Esophagus squamous epithelium (tissue), 5 donors: Measurements from ENCODE around the gene OR13H1. TPM values are rescaled to one million over a fixed set of nuclear protein-coding genes. Genes with fewer than 3 reads are reported as not detected.
"Not testable (repeated sequence)": the region's sequence is repeated elsewhere in the genome, so short reads cannot be mapped to it uniquely, and the experiment has no call there.

Experiments used
- DNase-seq: peaks from one replicate; lab custom pipeline; 2025; lab: John Stamatoyannopoulos, UW
- H3K27ac ChIP-seq, 4 donors: fragments of 200-600 bp; sonication (generic); one replicate each; pipeline ENCODE4 v1.5.1; 2016 to 2019; ENCODE audit warnings: mild to moderate bottlenecking in 1 of 4
- H3K27me3 ChIP-seq, 4 donors: fragments of 200-600 bp; sonication (generic); 1 replicate in 3 of 4; 2 replicates in 1 of 4; pipeline versions ENCODE4 v1.5.1 to v1.6.0; 2017 to 2021; ENCODE audit warnings: antibody characterized with exemption in 1 of 4
- H3K36me3 ChIP-seq, 3 donors: fragments of 200-600 bp; sonication (generic); one replicate each; pipeline ENCODE4 v1.5.1; 2016 to 2019
- H3K4me1 ChIP-seq, 3 donors: fragments of 200-600 bp; sonication (generic); one replicate each; pipeline ENCODE4 v1.5.1; 2017 to 2019
- H3K4me3 ChIP-seq, 4 donors: fragments of 200-600 bp; sonication (generic); 1 replicate in 3 of 4; 2 replicates in 1 of 4; pipeline ENCODE4 v1.5.1; 2016 to 2019; ENCODE audit warnings: mild to moderate bottlenecking in 2 of 4, moderate library complexity in 1 of 4
- H3K9me3 ChIP-seq, 3 donors: fragments of 200-600 bp; sonication (generic); one replicate each; pipeline ENCODE4 v1.5.1; 2016 to 2019
- POLR2A ChIP-seq, 4 donors: fragments of 450-650 bp; IDR thresholded peaks; one replicate each; pipeline ENCODE4 v1.6.1; 2017; ENCODE audit warnings: antibody characterized with exemption in 4 of 4, mild to moderate bottlenecking in 4 of 4, moderate library complexity in 3 of 4
- WGBS, 2 donors: methylation state at CpG; one replicate each; pipeline ENCODE4 v1.1.5; 2018; 5-methylcytosine and 5-hydroxymethylcytosine counted together
- intact Hi-C: fragments of 100-400 bp; cut with DNase I; formaldehyde crosslinking; loops from one replicate; pipeline ENCODE4 v1.15.0; 2022
- total RNA-seq, 4 donors: library from RNA; depleted of rRNA; stranded (reverse); fragments of >200 nt; gene quantifications; one replicate each; pipeline ENCODE4 v1.1.0, GENCODE V29; 2016
- TF ChIP-seq, protein P1 (sequence below), 6 experiments: fragments of 450-650 bp in 4 of 6; fragments of 200-600 bp in 2 of 6; sonication (generic) in 2 of 6; IDR thresholded peaks; one replicate each; pipeline ENCODE4 v1.5.1; 2016 to 2019; ENCODE audit warnings: antibody characterized with exemption in 6 of 6, mild to moderate bottlenecking in 4 of 6, moderate library complexity in 4 of 6
- donor health status: DM: yes; HTN: yes; CAD: no.

The OR13H1 gene, protein sequence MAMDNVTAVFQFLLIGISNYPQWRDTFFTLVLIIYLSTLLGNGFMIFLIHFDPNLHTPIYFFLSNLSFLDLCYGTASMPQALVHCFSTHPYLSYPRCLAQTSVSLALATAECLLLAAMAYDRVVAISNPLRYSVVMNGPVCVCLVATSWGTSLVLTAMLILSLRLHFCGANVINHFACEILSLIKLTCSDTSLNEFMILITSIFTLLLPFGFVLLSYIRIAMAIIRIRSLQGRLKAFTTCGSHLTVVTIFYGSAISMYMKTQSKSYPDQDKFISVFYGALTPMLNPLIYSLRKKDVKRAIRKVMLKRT
- total RNA-seq: not detected

DNA sequence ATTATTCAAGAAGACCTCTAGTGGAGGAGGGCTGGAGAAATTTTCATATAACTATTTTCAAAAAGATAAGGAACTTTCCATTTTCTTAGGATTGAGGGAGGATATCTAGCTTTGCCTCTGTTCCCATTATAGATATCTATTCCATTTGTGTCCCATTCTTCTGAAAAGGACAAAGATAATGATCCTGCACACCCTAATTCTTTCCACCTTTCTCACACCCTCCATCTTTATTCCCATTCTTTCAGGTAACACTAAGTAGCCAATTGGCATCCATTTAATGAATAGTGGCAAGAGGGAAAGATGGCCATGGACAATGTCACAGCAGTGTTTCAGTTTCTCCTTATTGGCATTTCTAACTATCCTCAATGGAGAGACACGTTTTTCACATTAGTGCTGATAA lies at the start of gene OR13H1:
OR13H1 (plus strand) TSS at position 301 of the 400 bp plus-strand sequence; CDS start at position 301, 0 bp downstream.
- H3K4me3 ChIP-seq: no peak within 1 kb of the TSS
- 30 to 45% methylated on average over 1 of the region's 1 CpG for WGBS, 2 donors
- no peak for DNase-seq
- no peaks in the 10 kb centered on the region for H3K36me3 ChIP-seq
- intact Hi-C loops: no loop called here
- TF ChIP-seq, protein P1, sequence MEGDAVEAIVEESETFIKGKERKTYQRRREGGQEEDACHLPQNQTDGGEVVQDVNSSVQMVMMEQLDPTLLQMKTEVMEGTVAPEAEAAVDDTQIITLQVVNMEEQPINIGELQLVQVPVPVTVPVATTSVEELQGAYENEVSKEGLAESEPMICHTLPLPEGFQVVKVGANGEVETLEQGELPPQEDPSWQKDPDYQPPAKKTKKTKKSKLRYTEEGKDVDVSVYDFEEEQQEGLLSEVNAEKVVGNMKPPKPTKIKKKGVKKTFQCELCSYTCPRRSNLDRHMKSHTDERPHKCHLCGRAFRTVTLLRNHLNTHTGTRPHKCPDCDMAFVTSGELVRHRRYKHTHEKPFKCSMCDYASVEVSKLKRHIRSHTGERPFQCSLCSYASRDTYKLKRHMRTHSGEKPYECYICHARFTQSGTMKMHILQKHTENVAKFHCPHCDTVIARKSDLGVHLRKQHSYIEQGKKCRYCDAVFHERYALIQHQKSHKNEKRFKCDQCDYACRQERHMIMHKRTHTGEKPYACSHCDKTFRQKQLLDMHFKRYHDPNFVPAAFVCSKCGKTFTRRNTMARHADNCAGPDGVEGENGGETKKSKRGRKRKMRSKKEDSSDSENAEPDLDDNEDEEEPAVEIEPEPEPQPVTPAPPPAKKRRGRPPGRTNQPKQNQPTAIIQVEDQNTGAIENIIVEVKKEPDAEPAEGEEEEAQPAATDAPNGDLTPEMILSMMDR (IDR thresholded peaks at IDR 0.05): no peak
- no peak for TF ChIP-seq POLR2A (IDR thresholded peaks at IDR 0.05)
- no peaks in the 10 kb centered on the region for H3K9me3 ChIP-seq
- H3K27me3 ChIP-seq: no peaks in the 10 kb centered on the region
- no peaks in the 10 kb centered on the region for H3K4me1 ChIP-seq
- no peak within 1 kb of the TSS for H3K27ac ChIP-seq

DNA sequence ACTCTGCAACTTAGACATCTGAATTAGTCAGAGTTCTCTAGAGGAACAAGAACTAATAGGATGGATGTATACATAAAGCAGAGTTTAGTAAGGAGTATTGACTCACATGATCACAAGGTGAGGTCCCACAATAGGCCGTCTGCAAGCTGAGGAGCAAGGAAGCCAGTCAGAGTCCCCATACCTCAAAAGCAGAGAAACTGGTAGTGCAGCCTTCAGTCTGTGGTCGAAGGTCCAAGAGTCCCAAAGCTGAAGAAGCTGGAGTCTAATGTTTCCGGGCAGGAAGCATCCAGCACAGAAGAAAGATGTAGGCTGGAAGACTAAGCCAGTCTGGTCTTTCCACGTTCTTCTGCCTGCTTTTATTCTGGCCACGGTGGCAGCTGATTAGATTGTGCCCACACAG lies 42.3 kb upstream of the OR13H1 start:
- 50 to 59% methylated on average over 1 to 5 of the region's 5 CpGs for WGBS, 2 donors
- H3K4me1 ChIP-seq, H3K27me3 ChIP-seq, H3K27ac ChIP-seq, DNase-seq, H3K9me3 ChIP-seq, intact Hi-C loops, H3K36me3 ChIP-seq, H3K4me3 ChIP-seq: not testable (repeated sequence)

DNA sequence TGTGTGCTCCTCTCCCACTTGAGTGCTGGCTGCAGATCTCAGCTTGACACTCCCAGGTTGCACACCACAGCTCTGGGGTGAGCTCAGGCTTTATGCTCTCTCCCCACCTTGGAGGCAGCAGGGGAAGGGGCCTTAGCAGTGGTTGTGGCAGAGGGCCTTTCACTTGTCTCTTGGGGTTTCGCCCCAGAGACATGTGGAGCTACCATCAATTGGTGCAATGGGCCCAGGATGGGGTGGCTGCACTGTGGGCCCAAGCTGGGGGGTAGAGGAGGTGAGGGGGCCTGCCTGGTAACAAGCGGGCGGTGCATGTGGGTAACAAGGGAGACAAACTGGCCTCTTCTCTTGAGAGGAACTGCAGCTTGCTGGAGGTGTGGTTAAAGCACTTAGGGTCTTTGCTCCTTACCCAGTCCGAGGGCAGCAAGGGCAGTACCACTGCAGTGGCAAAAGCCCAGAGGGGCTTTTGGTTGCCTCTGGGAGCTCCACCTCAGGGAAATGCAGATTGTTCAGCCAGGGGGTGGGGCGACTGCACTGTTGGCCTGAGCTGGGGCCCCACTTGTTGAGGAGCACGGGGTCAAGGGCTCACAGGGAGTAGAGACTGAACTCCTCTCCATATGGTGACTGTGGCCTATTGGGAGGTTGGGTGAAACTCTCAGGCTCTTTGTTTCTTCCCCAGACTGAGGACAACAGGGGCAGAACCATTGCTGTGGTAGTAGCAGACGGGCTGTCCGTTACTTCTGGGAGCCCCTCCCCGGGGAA lies 30.5 kb upstream of the OR13H1 start:
- Histone ChIP-seq H3K36me3 (no peaks in the 10 kb centered on the region), H3K9me3 (no peaks in the 10 kb centered on the region), H3K27ac (no peak overlapping the region), H3K4me3 (no peak overlapping the region), H3K27me3 (no peaks in the 10 kb centered on the region), H3K4me1 (no peaks in the 10 kb centered on the region)
- no peak for DNase-seq
- intact Hi-C loops: no loop called here
- 67% methylated on average over 1 of the region's 9 CpGs; no CpG with 5 or more reads in 1 of the 2 donors for WGBS, 2 donors
- TF ChIP-seq, protein P1 (IDR thresholded peaks at IDR 0.05): no peak
- TF ChIP-seq POLR2A (IDR thresholded peaks at IDR 0.05): no peak

DNA sequence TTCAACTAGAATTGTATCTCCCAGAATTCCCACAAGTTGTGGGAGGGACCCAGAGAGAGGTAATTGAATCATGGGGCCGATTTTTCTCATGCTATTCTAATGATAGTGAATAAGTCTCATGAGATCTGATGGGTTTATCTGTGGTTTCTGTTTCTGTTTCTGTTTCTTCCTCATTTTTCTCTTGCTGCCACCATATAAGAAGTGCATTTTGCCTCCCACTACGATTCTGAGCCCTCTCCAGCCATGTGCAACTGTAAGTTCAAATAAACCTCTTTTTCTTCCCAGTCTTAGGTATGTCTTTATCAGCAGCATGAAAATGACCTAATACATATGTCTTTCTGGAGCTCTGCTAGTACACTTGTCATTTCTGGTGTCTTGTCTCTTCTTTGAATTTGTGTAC lies 22.1 kb upstream of the OR13H1 start:
- intact Hi-C loops: no loop called here
- H3K36me3 ChIP-seq: no peaks in the 10 kb centered on the region
- H3K4me1 ChIP-seq: no peaks in the 10 kb centered on the region
- H3K4me3 ChIP-seq: no peak overlapping the region
- DNase-seq: no peak
- H3K27me3 ChIP-seq: no peaks in the 10 kb centered on the region
- WGBS, 2 donors: 30 to 41% methylated on average over 2 of the region's 2 CpGs
- no peaks in the 10 kb centered on the region for H3K9me3 ChIP-seq
- no peak for TF ChIP-seq POLR2A (IDR thresholded peaks at IDR 0.05)
- TF ChIP-seq, protein P1 (IDR thresholded peaks at IDR 0.05): no peak
- no peak overlapping the region for H3K27ac ChIP-seq

DNA sequence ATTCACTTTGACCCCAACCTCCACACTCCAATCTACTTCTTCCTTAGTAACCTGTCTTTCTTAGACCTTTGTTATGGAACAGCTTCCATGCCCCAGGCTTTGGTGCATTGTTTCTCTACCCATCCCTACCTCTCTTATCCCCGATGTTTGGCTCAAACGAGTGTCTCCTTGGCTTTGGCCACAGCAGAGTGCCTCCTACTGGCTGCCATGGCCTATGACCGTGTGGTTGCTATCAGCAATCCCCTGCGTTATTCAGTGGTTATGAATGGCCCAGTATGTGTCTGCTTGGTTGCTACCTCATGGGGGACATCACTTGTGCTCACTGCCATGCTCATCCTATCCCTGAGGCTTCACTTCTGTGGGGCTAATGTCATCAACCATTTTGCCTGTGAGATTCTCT lies 344 bp downstream of the OR13H1 start:
- no peak for DNase-seq
- Histone ChIP-seq H3K27ac (no peak overlapping the region), H3K27me3 (no peaks in the 10 kb centered on the region), H3K36me3 (no peaks in the 10 kb centered on the region), H3K9me3 (no peaks in the 10 kb centered on the region), H3K4me1 (no peaks in the 10 kb centered on the region), H3K4me3 (no peak overlapping the region)
- 67 to 76% methylated on average over 3 to 4 of the region's 4 CpGs for WGBS, 2 donors
- no peak for TF ChIP-seq POLR2A (IDR thresholded peaks at IDR 0.05)
- TF ChIP-seq, protein P1 (IDR thresholded peaks at IDR 0.05): no peak
- intact Hi-C loops: no loop called here
